GM23248 (cell line): Measurements from ENCODE around the gene CLEC4M.

Experiments used
- EZH2 ChIP-seq: fragments of 200-600 bp; sonication (generic); IDR thresholded peaks from 2 replicates; pipeline ENCODE4 v1.6.1; 2018; ENCODE audit warnings: antibody characterized with exemption, mild to moderate bottlenecking; ENCODE audit not compliant: insufficient read depth, poor library complexity, severe bottlenecking
- EZH2phosphoT487 ChIP-seq: fragments of 200-600 bp; sonication (generic); IDR thresholded peaks from 2 replicates; pipeline ENCODE4 v1.6.1; 2018; ENCODE audit warnings: antibody characterized with exemption, moderate library complexity, mild to moderate bottlenecking, low read depth; ENCODE audit not compliant: insufficient read depth

- no peak for TF ChIP-seq EZH2
- no peak for TF ChIP-seq EZH2phosphoT487
Observed at GRCh38 chr19:7811989-7812388, 48.9 kb downstream of the CLEC4M start.
